ENCODE measurements around the gene ADAMTSL2.

GRCh38 chr9:133553123-133553522 lies 18.6 kb downstream of the ADAMTSL2 start:
- TF ChIP-seq CTCF (IDR thresholded peaks at IDR 0.05): no peak
- no peak for TF ChIP-seq POLR2A (IDR thresholded peaks at IDR 0.05)

All from vagina (tissue), 2 donors.